ENCODE measurements around the gene FOS.

DNA sequence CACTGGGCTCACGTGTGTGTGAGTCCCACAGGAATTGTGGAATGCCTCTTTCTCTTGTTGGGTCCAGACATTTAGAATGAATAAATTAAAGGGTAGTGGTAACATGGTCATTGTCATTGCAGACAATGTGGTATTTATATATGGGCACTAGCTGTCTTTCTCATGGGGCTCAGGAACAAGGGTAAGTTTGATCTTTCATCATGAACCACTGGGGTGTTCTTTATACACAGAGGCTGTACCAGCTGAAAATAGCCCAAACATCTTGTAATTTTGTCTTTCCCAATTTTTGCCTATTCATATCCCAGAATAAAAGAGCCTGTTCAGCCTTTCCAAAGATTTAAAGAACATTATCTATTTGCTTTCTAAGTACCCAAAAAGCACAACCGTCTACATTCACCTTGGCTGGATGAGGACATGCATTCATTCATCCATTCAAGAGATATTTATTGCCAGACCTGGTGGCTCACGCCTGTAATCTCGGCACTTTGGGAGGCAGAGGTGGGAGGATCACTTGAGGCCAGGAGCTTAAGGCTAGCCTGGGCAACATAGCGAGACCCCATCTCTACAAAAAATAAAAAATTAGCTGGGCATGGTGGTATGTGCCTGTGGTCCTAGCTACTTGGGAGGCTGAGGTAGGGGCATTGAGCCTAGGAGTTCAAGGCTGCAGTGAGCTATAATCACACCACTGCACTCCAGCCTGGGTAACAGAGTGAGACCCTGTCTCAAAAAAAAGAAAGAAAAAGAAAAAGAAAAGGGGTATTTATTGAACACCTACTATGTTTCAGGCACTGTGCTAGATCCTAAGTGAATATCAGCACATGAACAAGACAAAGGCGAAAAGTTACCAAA, 4.4 kb upstream of the FOS start:
- TF ChIP-seq POLR2AphosphoS5 (IDR thresholded peaks at IDR 0.05; ENCODE audit: low read depth, low read length): no peak
- no peak for TF ChIP-seq POLR2A (IDR thresholded peaks at IDR 0.05; ENCODE audit: low read depth, low read length)
- no peak for TF ChIP-seq TAF1 (IDR thresholded peaks at IDR 0.05; ENCODE audit: borderline replicate concordance, low read depth, low read length)
